Activated T-helper 1 cell treated with anti-CD3 and anti-CD28 coated beads, Interleukin-2, amount 50 U/mL, for 16 hours (primary cell): Measurements from ENCODE around the gene SUSD5.
"Not testable (repeated sequence)": the region's sequence is repeated elsewhere in the genome, so short reads cannot be mapped to it uniquely, and the experiment has no call there.

ENCODE experiments used
- DNase-seq, 2 donors: peaks; one replicate each; pipeline ENCODE4 v3.0.0-alpha.2; 2020; ENCODE audit warnings: low read depth in 1 of 2, low spot score in 1 of 2

The SUSD5 gene

DNA sequence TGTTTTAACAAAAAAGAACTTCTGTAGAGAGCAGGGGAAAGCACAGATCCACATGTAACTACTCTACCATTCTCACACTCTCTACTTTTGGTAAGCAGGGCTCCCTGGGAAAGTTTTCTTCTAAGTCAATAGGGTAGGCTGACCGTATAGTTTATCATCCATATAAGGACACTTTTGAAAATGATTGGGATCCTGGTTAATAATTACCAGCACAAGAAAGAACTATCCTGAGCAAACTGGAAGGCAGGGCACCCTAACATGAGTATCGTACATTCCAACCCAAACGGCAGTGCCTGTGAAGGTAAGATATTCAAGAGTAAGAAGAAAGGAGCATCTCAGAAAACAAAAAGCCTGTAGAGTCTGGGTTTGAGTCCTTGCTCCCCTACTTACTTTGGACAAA is 22.1 kb downstream of the SUSD5 start:
- no peak for DNase-seq

DNA sequence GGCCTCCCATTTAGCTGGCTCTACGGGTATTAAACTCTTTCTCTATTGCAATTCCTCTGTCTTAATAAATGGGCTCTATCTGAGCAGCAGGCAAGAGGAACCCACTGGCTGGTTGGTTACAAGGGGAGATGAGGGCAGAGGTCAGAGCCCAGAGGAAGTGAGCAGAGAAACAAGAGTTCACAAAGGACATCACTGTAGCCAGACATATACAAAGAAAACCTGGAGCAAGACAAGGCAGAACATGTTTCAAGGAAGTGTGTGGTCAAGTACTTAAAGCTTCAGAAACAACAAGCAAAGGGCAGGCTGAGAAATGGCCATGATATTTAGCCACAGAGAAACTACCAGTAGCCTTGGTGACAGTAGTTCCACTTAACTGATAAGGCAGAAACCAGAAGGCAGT is 24.3 kb downstream of the SUSD5 start:
- no peak for DNase-seq

DNA sequence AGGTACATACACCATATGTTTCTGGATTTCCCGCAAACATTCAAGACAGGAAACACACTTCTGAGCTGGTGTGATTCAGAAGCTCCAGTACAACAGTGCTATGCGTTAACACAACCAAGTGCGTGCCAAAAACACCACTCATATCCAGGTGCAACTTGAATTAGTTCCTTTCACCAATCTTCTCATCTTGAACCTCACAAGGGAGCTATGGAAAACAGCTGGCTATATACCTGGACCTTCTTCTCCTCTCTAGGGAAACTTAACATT is 31.3 kb downstream of the SUSD5 start:
- DNase-seq = no peak

DNA sequence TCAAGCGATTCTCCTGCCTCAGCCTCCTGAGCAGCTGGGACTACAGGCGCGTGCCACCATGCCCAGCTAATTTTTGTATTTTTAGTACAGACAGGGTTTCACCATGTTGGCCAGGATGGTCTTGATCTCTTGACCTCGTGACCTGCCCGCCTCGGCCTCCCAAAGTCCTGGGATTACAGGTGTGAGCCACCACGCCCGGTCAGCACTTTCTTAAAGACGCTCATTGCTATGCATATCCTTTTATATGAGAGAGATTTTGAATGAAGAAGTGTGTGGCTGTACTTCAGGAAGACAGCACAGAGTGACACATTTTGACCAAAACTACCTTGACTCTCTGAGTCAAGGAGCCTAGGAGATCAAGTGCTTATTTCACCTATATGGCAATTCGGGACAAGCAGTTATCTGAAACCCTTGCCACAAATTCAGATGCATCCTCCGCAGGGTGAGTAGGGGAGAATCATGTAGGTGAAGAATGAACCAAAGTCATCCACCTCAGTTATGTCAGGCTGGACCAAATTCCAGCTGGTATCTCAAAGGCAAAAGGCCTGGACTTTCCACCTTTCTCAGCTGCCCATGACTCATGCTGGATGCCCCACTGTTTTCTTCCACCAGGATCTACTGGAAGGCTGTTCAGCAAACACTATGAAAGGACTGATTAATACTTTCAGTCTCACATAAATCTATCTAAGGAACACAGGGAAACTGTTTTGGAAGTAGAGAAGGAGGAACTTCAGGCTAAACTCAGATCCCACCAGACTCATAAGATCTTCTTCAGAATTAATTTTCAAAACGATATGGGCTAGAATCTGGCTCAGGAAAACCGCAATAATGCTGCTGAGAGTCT is 31.9 kb downstream of the SUSD5 start:
- DNase-seq = no peak

DNA sequence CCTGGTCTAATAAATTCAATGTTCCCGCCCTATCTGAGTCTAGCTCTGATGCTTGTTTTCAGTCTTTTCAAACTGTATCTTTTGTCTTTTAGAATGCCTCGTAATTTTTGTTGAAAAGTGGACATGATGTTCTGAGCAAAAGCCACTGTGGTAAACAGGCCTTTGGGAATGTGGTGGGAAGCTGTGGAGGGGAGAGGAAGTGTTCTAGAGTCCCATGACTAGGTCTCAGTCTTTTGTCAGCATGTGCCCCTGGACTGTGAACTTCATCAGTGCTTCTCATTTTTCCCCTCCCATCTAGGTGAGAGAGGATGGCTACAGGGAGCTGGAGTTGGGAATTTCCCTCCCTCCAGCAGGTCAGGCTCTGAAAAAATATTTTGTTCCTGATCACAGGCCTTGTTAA is 33.7 kb downstream of the SUSD5 start:
- DNase-seq = no peak

DNA sequence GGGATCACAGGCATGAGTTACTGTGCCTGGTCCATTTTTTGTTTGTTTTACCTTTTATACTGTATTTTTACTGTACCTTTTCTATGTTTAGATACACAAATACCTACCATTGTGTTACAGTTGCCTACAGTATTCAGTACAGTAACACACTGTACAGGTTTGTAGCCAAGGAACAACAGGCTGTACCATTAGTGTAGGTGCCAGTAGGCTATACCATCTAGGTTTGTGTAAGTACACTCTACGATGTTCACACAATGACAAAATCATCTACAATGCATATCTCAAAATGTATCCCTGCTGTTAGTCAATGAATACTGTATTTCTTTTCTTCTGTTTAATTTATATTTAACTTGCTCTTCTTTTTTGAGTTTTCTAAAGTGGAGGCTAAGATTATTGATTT is 37.0 kb downstream of the SUSD5 start:
- not testable (repeated sequence) for DNase-seq

DNA sequence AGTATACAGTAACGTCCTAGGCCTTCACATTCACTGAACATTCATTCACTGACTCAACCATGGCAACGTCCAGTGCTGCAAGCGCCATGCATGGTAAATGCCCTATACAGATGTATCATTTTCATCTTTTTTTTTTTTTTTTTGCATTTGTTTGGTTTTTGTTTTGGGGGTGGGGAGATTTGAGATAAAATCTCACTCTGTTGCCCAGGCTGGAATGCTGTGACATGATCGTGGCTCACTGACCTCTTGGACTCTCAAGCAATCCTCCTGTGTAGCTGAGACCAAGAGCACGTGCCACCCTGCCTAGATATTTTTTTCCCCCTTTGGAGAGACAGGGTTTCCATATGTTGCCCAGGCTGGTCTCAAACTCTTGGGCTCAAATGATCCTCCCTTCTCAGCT is 37.4 kb downstream of the SUSD5 start:
- DNase-seq = no peak

DNA sequence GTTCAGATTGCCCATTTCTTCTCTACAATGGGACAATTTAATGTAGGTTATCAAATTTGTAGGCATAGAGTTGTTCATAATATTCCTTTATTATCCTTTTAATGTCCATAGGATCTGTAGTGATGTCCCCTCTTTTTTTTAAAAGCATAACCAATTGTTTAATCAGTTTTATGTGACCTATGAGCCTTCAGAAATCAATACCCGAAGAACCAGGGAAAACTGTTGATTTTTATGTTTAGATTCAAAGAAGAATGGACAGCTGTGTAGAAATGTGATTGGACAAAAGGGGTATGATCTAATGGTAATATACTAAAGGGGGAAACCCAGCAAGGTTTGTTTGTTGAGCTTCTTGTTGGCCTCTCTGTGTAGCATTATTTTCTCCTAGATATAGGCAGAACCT is 39.5 kb downstream of the SUSD5 start:
- no peak for DNase-seq

DNA sequence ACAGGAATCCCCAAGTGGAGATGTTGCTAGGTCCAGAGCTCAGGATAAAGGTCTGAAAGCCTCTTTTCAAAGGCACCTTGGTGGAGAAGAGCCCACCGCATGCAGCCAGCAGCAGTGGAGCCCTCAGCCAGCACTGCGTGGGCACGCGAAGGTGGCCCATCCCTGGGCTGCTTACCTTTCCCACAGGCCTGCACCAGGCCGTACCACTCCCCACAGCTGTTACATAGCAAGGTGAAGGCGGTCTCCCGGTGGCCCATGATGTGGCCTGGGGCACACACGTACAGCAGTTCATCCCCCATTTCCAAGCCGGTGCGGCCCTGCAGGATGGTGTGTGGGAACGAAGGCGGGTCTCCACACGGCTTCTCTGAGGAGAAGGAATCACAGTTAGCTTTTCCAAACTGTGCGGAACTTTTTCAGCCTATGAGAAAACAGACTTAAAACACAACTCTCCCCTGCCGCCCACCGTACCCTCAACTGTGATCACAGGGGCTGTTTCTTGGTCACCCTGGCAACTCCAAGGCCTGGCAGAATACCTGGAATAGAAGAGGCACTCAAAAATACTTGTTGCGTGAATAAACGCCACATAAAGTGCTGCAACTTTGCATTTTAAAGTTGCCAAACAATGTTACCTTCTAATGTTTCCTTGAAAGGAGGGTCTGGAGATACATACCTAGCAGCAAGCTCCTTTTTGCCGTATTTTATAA is 43.7 kb downstream of the SUSD5 start:
- DNase-seq = no peak

DNA sequence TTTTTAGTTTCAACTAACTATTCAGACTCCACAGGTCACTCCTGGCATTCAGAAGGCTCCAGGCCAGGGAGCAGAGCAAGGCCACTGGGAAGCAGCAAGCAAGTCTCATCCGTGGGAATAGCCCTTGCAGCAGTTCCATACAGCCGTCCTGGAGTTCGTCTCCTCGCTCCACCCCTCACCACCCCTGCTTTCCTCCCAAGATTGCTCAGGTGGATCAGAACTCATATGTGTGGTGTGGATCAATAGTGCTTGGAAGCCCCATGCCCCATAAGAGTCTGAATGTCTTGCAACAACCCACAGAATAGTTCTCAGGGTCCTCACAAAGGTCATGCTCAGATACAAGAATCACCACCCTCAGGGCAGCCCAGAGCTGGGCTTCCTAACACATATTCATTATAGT is 44.5 kb downstream of the SUSD5 start:
- DNase-seq = no peak

DNA sequence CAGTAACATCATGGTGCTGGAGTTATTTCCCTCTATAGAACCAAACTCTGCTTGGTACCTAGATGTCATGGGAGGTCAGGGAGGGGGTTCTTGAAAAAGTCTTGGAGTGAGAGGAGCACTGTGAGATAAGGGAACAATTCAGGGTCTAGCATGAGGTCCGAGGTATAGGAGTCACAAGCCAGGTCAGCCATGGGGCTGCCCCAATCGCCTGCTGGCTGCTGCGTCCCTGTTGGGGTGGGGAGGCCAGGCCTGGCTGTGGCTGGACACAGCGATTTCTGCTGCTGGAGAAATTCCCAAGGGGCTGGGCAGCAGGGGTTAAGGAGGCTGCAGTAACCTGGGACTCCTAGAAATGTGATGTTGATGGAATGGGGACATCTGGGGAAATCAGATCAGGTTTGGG is 44.9 kb downstream of the SUSD5 start:
- no peak for DNase-seq

DNA sequence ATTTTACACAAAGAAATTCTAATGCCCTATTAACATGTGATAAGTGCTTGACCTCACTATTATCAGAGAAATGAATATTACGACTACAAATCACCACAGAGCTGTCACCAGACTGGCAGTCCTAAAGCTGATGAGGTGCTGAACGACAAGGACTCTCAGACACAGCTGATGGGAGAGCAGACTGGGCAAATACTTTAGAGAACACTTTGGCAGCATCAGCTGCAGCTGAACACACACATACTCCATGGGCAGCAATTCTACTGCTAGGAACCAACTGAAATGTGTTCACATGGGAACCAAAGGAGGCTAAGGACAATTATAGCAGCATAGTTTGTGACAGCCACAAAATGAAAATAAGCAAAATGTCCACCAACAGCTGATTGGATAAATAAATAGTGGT is 45.5 kb downstream of the SUSD5 start:
- DNase-seq = no peak

DNA sequence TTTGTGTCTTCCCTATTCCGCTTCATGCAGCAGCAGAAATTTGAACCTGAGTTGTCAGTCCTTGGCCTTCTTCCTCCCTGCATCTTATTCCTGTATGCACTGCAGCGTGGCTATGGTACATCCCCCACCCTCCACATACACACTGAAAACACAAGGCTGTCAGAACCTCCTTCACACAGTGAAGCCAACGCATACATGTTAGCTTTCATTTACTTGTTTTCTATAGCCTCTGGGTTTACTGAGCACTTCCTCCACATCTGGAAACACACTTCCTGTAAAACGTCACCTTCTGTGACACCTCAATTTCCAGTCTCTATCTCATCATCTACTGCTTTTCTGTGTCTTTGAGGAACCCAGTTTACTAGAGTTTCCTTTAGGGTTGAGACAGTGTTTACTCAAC is 47.0 kb downstream of the SUSD5 start:
- DNase-seq = no peak

DNA sequence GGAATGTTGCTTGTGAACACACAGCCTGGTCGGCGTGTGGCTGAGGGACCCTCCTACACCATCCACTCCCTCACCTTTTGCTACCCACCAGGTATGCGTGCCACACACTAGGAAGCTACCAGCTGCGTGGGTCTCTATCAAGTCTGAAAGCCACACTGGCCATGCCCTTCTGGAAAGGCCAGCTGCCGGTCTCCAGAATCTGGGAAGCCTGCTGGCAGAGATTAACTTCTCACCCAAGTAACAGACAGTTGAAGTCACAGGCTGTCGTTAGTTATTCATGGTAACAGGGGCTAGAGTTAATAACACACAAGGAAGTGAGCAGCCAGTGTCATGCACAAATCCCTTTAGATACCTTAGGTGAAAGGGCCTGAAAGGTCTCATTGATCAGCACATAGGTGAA is 48.1 kb downstream of the SUSD5 start:
- DNase-seq = no peak

DNA sequence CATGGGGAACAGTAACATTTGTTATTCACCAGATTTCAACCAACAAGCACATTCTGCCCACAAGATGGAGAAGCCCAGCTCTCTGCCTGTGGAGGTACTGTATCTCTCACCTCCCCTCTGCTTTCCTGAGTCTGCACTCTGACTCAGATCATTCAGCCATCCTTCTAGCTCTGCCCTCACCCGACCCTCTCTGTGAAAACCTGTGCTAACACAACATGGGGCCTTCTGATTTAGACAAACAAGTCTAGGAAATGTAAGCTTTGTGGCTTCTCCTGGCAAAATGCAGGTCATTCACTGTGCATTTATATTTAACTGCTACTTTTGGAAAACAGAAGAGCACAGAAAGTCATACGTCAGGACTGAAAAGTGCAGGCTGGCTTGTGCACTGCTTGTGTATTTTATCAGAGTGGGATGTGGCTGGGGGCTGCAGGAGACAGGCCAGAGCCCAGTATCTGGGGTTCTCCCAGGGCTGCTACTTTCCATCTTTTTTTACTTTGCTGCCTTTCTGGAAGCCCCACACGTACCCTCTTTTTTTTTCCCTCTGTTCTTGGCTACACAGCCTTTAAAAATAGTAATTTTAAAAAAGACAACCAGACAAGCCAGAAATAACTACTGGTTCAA is 50.8 kb downstream of the SUSD5 start:
- no peak for DNase-seq

DNA sequence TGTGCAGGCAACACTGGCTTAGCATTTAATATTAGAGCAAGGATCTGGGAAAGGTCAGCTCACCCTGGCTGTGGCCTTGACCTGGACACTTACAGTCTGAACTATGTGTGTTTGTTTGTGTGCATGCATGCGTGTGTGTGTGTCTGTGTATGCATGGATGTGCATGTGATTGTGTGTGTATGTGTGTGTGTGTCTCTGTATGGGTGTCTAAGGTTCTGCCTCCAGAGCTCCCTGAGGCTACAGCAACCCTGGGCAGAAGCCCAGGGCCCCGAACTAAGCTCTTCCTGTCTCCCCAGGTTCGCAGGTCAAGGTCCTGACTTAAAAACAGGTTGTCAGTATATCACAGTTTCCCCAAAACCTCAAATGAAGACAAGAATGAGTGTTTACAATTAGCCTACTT is 51.3 kb downstream of the SUSD5 start:
- no peak for DNase-seq

DNA sequence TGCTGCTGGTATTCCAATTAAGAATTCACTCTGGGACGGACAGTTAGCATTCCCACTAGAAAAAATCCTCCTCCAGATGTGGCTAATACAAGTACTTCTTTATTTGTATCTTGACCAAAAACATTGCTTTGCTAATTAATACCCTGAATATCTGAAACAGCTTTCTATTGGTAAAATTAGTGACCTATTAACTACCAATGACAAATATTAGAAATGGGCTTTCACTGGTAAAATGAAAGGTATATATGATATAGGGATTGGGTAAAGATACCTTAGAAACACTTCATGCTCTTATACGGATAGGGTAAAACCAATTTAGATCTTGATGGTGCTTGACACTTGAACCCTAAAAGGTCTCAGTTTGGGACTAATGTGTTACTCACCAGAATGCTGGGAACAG is 52.5 kb downstream of the SUSD5 start:
- no peak for DNase-seq

DNA sequence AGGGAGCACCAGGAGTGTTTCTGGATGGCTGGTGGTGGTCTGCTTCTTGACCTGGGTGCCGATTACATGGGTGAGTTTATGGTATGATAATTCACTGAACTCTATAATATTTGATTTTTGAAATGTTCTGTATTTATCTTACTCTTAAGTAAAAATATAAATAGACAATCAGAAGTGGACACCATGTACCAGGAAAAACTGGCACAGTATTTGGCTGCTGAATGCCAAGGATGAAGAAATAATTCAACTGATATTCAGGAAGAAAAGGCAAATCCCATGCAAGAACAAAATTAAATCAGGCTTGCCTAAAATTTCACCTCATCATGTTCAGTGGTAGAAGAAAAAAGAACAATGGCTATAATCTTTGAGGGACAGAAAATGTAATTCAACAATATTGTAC is 53.2 kb downstream of the SUSD5 start:
- no peak for DNase-seq

DNA sequence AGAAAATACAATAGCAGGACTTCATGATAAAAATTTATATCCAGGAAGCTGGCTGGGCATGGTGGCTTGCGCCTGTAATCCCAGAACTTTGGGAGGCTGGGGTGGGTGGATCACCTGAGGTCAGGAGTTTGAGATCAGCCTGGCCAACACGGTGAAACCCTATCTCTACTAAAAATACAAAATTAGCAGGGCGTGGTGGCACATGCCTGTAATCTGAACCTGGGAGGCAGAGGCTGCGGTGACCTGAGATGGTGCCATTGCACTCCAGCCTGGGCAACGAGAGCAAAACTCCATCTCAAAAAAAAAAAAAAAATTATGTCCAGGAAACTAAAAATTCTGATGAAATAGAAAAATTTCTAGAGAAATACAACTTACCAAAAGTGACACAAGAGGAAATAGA is 56.0 kb downstream of the SUSD5 start:
- DNase-seq = not testable (repeated sequence)

DNA sequence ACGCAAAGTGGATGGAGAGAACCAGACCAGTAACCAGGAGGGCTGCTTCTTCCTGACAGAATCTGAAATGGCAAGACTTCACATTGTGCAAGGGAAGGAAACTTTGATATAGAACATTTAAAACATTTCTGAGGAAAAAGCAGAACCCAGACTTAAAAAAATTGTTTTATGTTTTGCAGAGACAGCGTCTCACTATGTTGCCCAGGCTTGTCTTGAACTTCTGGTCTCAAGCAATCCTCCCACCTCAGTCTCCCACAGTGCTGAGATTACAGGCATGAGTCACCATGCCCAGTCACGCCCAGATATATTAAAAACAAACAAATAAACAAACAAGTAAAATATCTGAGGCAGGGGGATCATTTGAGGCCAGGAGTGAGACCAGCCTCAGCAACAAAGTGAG is 58.6 kb downstream of the SUSD5 start:
- DNase-seq = no peak

DNA sequence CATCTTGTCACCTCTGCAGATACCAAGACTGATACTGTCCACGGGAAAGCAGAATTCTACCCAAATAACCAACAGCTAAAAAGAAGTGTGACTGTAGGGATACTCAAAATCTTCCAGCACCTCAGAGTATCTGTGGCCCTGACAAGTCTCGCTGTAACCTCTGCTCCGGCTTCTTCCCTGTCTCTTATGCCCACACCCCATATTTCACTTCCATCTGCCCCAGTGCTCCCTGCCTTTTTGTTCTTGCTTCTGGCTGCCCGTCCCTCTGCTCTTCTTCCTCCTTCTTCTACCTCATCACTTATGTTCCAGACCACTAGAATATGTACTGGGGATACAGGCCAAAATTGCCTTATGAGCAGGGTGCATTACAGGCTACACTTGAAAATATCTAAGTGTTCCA is 59.4 kb downstream of the SUSD5 start:
- DNase-seq = no peak

DNA sequence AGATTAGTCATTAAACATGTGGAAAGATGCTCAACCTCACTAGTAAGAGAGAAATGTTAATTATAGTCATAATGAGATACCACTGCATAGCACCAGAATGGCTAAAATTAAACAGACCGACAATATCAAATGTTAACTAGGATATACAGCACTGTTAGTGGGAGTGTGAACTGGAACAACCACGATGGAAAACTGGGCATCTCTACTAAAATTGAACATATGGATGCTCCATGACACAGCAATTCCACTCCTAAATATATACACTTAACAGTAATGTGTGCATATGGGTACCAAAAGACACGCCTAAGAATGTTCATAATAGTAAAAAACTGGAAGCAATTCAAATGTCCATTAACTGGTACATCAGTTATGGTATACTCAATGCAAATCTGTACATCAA is 63.3 kb downstream of the SUSD5 start:
- DNase-seq = no peak

DNA sequence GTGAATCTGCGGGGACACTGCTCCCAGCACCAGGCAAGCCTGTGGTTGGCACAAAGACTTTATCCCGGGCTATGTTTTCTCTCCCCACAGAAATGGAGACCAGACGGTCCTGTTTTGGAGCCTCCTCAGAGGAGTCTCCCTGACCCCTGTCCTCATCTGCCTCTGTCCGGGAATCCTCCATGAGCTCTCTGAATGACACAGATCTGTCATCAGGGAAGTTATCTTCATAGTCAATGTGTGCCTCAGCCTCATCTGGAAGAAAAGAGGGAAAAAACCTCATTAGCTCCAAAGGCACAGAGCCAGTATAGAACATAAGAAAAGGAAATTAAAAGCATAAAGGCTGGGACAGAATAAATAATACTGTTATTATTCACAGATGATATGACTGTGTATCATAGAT is 64.8 kb downstream of the SUSD5 start:
- DNase-seq = no peak
